Activated effector memory CD4-positive, alpha-beta T cell treated with anti-CD3 and anti-CD28 coated beads, Interleukin-2, amount 50 U/mL, for 16 hours (primary cell): ENCODE data around the gene DNAJB9.
A peak's percentile ranks its signal among the peaks of the same experiment; 100 is the strongest.
"Not testable (repeated sequence)": the region's sequence is repeated elsewhere in the genome, so short reads cannot be mapped to it uniquely, and the experiment has no call there.

Experiments
- DNase-seq: peaks from one replicate; pipeline ENCODE4 v3.0.0-alpha.2; 2020

DNAJB9 gene

GRCh38 chr7:108569381-108570145 lies at the start of gene DNAJB9, which contains the start of gene THAP5:
DNAJB9 (plus strand) TSS chr7:108569874; CDS start chr7:108571727, 1,853 bp downstream.
THAP5 (minus strand) TSS chr7:108569706; CDS start chr7:108569569, 137 bp downstream.
- peak; percentile 100 for DNase-seq

- DNase-seq = no peak
Observed at GRCh38 chr7:108522780-108523179, 46.9 kb upstream of the DNAJB9 start.

- no peak for DNase-seq
Observed at GRCh38 chr7:108525327-108525984, 44.2 kb upstream of the DNAJB9 start.

GRCh38 chr7:108525985-108526767 lies 43.5 kb upstream of the DNAJB9 start, which contains the start of gene PNPLA8:
PNPLA8 (minus strand) TSS chr7:108526135; CDS start chr7:108515491, 10,644 bp downstream.
- peak; percentile 100 for DNase-seq

- DNase-seq = no peak
Observed at GRCh38 chr7:108526768-108527017, 43.0 kb upstream of the DNAJB9 start.

GRCh38 chr7:108528183-108528712 lies 41.4 kb upstream of the DNAJB9 start:
- no peak for DNase-seq

- DNase-seq = no peak
Observed at GRCh38 chr7:108529341-108529740, 40.3 kb upstream of the DNAJB9 start.

- no peak for DNase-seq
Observed at GRCh38 chr7:108533712-108534111, 36.0 kb upstream of the DNAJB9 start.

- no peak for DNase-seq
Observed at GRCh38 chr7:108535257-108535656, 34.4 kb upstream of the DNAJB9 start.

GRCh38 chr7:108535744-108536143 lies 33.9 kb upstream of the DNAJB9 start:
- DNase-seq = no peak

- DNase-seq = no peak
Observed at GRCh38 chr7:108537229-108537628, 32.4 kb upstream of the DNAJB9 start.

- DNase-seq = not testable (repeated sequence)
Observed at GRCh38 chr7:108538236-108538635, 31.4 kb upstream of the DNAJB9 start.

GRCh38 chr7:108538685-108539084 lies 31.0 kb upstream of the DNAJB9 start:
- DNase-seq = not testable (repeated sequence)

GRCh38 chr7:108541478-108541877 lies 28.2 kb upstream of the DNAJB9 start:
- no peak for DNase-seq

- DNase-seq = not testable (repeated sequence)
Observed at GRCh38 chr7:108548141-108548896, 21.4 kb upstream of the DNAJB9 start.

- not testable (repeated sequence) for DNase-seq
Observed at GRCh38 chr7:108556665-108557064, 13.0 kb upstream of the DNAJB9 start.

- DNase-seq = no peak
Observed at GRCh38 chr7:108557191-108557590, 12.5 kb upstream of the DNAJB9 start.

GRCh38 chr7:108557617-108558016 lies 12.1 kb upstream of the DNAJB9 start:
- no peak for DNase-seq

- DNase-seq = no peak
Observed at GRCh38 chr7:108559253-108559652, 10.4 kb upstream of the DNAJB9 start.

- no peak for DNase-seq
Observed at GRCh38 chr7:108561047-108561619, 8.5 kb upstream of the DNAJB9 start.

- no peak for DNase-seq
Observed at GRCh38 chr7:108565987-108566386, 3.7 kb upstream of the DNAJB9 start.

GRCh38 chr7:108568801-108569380 lies 783 bp upstream of the DNAJB9 start:
- DNase-seq = no peak
